ENCODE measurements around the gene TLN1. TPM values are rescaled to one million over a fixed set of nuclear protein-coding genes. Genes with fewer than 3 reads are reported as not detected.
A peak's percentile ranks its signal among the peaks of the same experiment; 100 is the strongest.

TLN1 gene
- total RNA-seq, 1 experiment from 2014 or later, result 347 TPM

DNA sequence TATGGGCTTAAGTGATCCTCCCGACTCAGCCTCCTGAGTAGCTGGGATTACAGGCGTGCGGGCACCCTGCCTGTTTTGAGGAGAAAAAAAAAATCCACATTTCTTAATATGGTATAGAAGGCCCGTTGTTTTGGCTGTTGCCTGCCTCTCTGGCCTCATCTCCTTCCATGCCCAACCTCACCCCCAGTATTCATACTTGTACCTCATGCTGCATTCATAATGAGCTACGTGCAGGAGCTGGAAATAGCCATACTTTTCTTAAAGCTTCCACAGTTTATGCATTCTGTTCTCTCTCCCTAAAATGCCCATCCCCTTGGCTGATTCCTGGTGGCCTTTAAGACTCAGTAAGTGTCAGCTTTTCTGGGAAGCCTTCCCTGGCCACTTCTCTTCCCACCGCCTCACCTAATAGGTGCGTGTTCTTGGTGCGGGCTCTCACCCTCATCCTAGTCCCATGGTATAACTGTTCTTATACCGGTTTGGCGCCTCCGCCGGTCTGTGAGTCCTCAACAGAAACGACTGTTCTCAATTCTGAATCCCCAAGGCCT lies 40.2 kb downstream of the TLN1 start:
- Histone ChIP-seq H3K9me3 (ENCODE audit: control insufficient read depth, insufficient read depth, low read depth, low read length) (no peaks in the 10 kb centered on the region), H3K27ac (ENCODE audit: low read length) (peak overlapping the region; percentile 85), H3K36me3 (ENCODE audit: control insufficient read depth, insufficient read depth, low read length) (peaks cover 9% of the 10 kb centered on the region; the same call in 1 of the 2 replicates), H3K4me1 (ENCODE audit: control insufficient read depth, insufficient read depth, low read length) (peaks cover 29% of the 10 kb centered on the region), H3K27me3 (ENCODE audit: control insufficient read depth, insufficient read depth, low read length) (no peaks in the 10 kb centered on the region), H3K4me3 (ENCODE audit: low read depth in 2 of 2, low read length in 2 of 2) (peak overlapping the region in 1 of 2 experiments; percentile 89; a peak in 1 of 4 replicates)
- TF ChIP-seq TCF7L2 (IDR thresholded peaks at IDR 0.05; ENCODE audit: low read depth, low read length), result no peak
- TF ChIP-seq POLR2AphosphoS5 (IDR thresholded peaks at IDR 0.05; ENCODE audit: low read depth, low read length), result no peak
- TF ChIP-seq, protein P1, sequence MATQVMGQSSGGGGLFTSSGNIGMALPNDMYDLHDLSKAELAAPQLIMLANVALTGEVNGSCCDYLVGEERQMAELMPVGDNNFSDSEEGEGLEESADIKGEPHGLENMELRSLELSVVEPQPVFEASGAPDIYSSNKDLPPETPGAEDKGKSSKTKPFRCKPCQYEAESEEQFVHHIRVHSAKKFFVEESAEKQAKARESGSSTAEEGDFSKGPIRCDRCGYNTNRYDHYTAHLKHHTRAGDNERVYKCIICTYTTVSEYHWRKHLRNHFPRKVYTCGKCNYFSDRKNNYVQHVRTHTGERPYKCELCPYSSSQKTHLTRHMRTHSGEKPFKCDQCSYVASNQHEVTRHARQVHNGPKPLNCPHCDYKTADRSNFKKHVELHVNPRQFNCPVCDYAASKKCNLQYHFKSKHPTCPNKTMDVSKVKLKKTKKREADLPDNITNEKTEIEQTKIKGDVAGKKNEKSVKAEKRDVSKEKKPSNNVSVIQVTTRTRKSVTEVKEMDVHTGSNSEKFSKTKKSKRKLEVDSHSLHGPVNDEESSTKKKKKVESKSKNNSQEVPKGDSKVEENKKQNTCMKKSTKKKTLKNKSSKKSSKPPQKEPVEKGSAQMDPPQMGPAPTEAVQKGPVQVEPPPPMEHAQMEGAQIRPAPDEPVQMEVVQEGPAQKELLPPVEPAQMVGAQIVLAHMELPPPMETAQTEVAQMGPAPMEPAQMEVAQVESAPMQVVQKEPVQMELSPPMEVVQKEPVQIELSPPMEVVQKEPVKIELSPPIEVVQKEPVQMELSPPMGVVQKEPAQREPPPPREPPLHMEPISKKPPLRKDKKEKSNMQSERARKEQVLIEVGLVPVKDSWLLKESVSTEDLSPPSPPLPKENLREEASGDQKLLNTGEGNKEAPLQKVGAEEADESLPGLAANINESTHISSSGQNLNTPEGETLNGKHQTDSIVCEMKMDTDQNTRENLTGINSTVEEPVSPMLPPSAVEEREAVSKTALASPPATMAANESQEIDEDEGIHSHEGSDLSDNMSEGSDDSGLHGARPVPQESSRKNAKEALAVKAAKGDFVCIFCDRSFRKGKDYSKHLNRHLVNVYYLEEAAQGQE (IDR thresholded peaks at IDR 0.05; ENCODE audit: insufficient read depth in 1 of 2, low read depth in 2 of 2, low read length in 1 of 2), result no peak
- no peak for TF ChIP-seq CTCF (IDR thresholded peaks at IDR 0.05)
- no peak for TF ChIP-seq SIN3A (IDR thresholded peaks at IDR 0.05; ENCODE audit: borderline replicate concordance, insufficient read depth, low read depth, low read length)
- POLR2A ChIA-PET, result interaction anchor here (1.5 kb wide), 1 partner anchor 31 kb away, joined by 6 read pairs; no protein-coding TSS in a partner anchor
- no peak for ATAC-seq
- no peak for DNase-seq (ENCODE audit: low read depth, low spot score)
- CTCF ChIA-PET, result interaction anchor here (0.6 to 1.6 kb wide), 2 partner anchors 38 to 39 kb away, joined by 3 to 6 read pairs; no protein-coding TSS in a partner anchor
- in situ Hi-C loops (cut with HindIII; ENCODE audit: low pct_unique_long_range_greater_than_20kb, low sequenced_read_pairs), result no loop called here
- intact Hi-C loops (cut with micrococcal nuclease; ENCODE audit: unreplicated experiment), result loop anchor here (5.0 kb wide), 1 partner anchor 35 kb away; the partner anchor contains the start of genes CCDC107 and RMRP
- BruUV-seq (replicated peaks), result no TSS peak

DNA sequence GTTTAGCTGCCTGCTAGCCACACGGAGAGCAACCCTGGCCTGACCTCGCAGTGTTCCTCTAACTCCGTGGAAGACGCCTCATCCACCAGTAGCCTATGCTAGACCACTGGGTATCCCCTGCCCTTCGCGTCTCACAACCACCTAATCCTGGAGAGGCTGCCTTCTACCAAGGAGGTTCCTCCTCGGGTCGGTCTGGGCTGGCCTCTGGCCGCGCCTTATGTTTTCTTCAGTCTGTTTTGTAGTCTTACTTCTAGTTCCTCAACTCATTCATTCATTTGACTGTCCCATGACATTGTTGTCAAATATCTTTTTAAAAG lies 40.7 kb downstream of the TLN1 start:
- no peaks in the 10 kb centered on the region for H3K27me3 ChIP-seq (ENCODE audit: control insufficient read depth, insufficient read depth, low read length)
- CTCF ChIA-PET, result interaction anchor here (0.6 to 1.8 kb wide), 4 partner anchors 30 to 47 kb away, joined by 3 to 6 read pairs (median 5); no protein-coding TSS in a partner anchor
- POLR2A ChIA-PET, result interaction anchor here (0.8 to 1.5 kb wide), 3 partner anchors 14 to 264 kb away, joined by 6 to 13 read pairs (median 8); no protein-coding TSS in a partner anchor
- TF ChIP-seq, protein P1 (IDR thresholded peaks at IDR 0.05; ENCODE audit: insufficient read depth in 1 of 2, low read depth in 2 of 2, low read length in 1 of 2), result no peak
- TF ChIP-seq POLR2AphosphoS5 (IDR thresholded peaks at IDR 0.05; ENCODE audit: low read depth, low read length) (no peak), TCF7L2 (IDR thresholded peaks at IDR 0.05; ENCODE audit: low read depth, low read length) (no peak), CTCF (IDR thresholded peaks at IDR 0.05) (no peak), SIN3A (IDR thresholded peaks at IDR 0.05; ENCODE audit: borderline replicate concordance, insufficient read depth, low read depth, low read length) (no peak)
- peak overlapping the region; percentile 71 to 89 for H3K4me3 ChIP-seq (ENCODE audit: low read depth in 2 of 2, low read length in 2 of 2)
- no peak for DNase-seq (ENCODE audit: low read depth, low spot score)
- peak overlapping the region; percentile 85 for H3K27ac ChIP-seq (ENCODE audit: low read length)
- peaks cover 10% of the 10 kb centered on the region; the same call in 1 of the 2 replicates for H3K36me3 ChIP-seq (ENCODE audit: control insufficient read depth, insufficient read depth, low read length)
- BruUV-seq (replicated peaks), result TSS peak; percentile 95
- peaks cover 31% of the 10 kb centered on the region for H3K4me1 ChIP-seq (ENCODE audit: control insufficient read depth, insufficient read depth, low read length)
- intact Hi-C loops (cut with micrococcal nuclease; ENCODE audit: unreplicated experiment) (loop anchor here (5.0 kb wide), 1 partner anchor 34 kb away; the partner anchor contains the start of genes CCDC107 and RMRP), in situ Hi-C loops (cut with HindIII; ENCODE audit: low pct_unique_long_range_greater_than_20kb, low sequenced_read_pairs) (no loop called here)
- ATAC-seq, result peak; percentile 40
- H3K9me3 ChIP-seq (ENCODE audit: control insufficient read depth, insufficient read depth, low read depth, low read length), result no peaks in the 10 kb centered on the region

All from Panc1 (cell line).